HEK293 (cell line): Measurements from ENCODE around the gene NAXE.

Experiments
- CTCF ChIP-seq: fragments of 450-650 bp; formaldehyde crosslinking; IDR thresholded peaks from 2 replicates; pipeline ENCODE4 v1.5.1; 2016; ENCODE audit warnings: missing biosample characterization, missing genetic modification characterization
- PATZ1 ChIP-seq: fragments of 450-650 bp; formaldehyde crosslinking; IDR thresholded peaks from 2 replicates; pipeline ENCODE4 v1.5.1; 2016; ENCODE audit warnings: missing biosample characterization, missing genetic modification characterization
- ZBTB11 ChIP-seq: fragments of 450-650 bp; formaldehyde crosslinking; conservative IDR thresholded peaks from 2 replicates; pipeline ENCODE4 v1.5.1; 2016; ENCODE audit warnings: low read depth, missing biosample characterization, missing genetic modification characterization
- ZNF138 ChIP-seq: fragments of 450-650 bp; formaldehyde crosslinking; IDR thresholded peaks from 2 replicates; pipeline ENCODE4 v1.5.1; 2016; ENCODE audit warnings: missing biosample characterization, missing genetic modification characterization, borderline replicate concordance
- ZNF626 ChIP-seq: fragments of 450-650 bp; sonication (Bioruptor Pico); formaldehyde crosslinking; IDR thresholded peaks from 2 replicates; pipeline ENCODE4 v1.5.1; 2018; ENCODE audit warnings: missing biosample characterization, missing genetic modification characterization, inconsistent platforms
- ZNF768 ChIP-seq: fragments of 450-650 bp; formaldehyde crosslinking; IDR thresholded peaks from 2 replicates; pipeline ENCODE4 v1.5.1; 2018; ENCODE audit warnings: missing biosample characterization, mild to moderate bottlenecking, missing genetic modification characterization
- ZNF791 ChIP-seq: fragments of 450-650 bp; formaldehyde crosslinking; IDR thresholded peaks from 2 replicates; pipeline ENCODE4 v1.5.1; 2016; ENCODE audit warnings: missing biosample characterization, missing genetic modification characterization

GRCh38 chr1:156574039-156574633 lies 17.4 kb upstream of the NAXE start:
- TF ChIP-seq CTCF (no peak), PATZ1 (tag by site-specific recombination) (no peak), ZNF768 (tag by site-specific recombination) (no peak), ZNF791 (tag by site-specific recombination) (no peak), ZNF138 (no peak), ZNF626 (tag by site-specific recombination) (no peak), ZBTB11 (tag by site-specific recombination) (no peak)
